ENCODE measurements around the gene NOP53. TPM values are rescaled to one million over a fixed set of nuclear protein-coding genes. Genes with fewer than 3 reads are reported as not detected.
"Not testable (repeated sequence)": the region's sequence is repeated elsewhere in the genome, so short reads cannot be mapped to it uniquely, and the experiment has no call there.

NOP53 gene
- total RNA-seq, 1 donor from 2014 or later = 89.9 TPM

DNA sequence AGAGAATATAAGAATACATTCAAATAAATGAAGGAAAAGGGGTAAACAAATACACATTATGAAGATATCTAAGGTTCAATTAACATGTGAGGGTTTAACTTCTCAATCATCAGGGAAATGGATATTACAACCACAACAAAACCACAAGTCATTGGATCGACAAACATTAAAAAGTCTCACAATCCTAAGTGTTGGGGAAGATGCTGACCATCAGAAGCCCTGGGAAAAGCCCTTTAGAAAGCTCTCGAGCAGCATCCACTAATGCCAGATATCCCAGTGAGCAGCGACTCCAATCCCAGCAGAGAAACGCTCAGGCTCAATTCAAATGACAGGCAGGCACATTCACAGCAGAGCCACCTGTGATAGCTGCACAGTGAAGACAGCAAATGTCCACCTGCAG lies 55.9 kb downstream of the NOP53 start:
- TF ChIP-seq EZH2 (IDR thresholded peaks at IDR 0.05; ENCODE audit: insufficient read depth, low read length) (no peak), CTCF (IDR thresholded peaks at IDR 0.05; ENCODE audit: insufficient read depth, low read depth, low read length) (no peak)
- Mint-ChIP-seq H3K27me3 (ENCODE audit: low read depth, unreplicated experiment) (peaks cover 14% of the 10 kb centered on the region), H3K9me3 (ENCODE audit: unreplicated experiment) (peaks cover 10% of the 10 kb centered on the region), H3K4me3 (ENCODE audit: unreplicated experiment) (no peak overlapping the region), H3K27ac (ENCODE audit: unreplicated experiment) (no peak overlapping the region), H3K36me3 (ENCODE audit: low read depth, unreplicated experiment) (peaks cover 2% of the 10 kb centered on the region), H3K4me1 (ENCODE audit: low read depth, unreplicated experiment) (peaks cover 1% of the 10 kb centered on the region)
- H3K4me2 ChIP-seq (ENCODE audit: low read length) = no peak overlapping the region
- FAIRE-seq (peak; percentile 67), DNase-seq (ENCODE audit: low read depth) (no peak)
- H3K27ac ChIP-seq (ENCODE audit: low read depth, low read length) = no peak overlapping the region
- no peaks in the 10 kb centered on the region for H3K36me3 ChIP-seq (ENCODE audit: insufficient read depth, low read length)
- no peaks in the 10 kb centered on the region for H3K9me3 ChIP-seq (ENCODE audit: insufficient read depth, low read depth, low read length)
- no peaks in the 10 kb centered on the region for H3K27me3 ChIP-seq (ENCODE audit: insufficient read depth, low read length)
- H3K4me3 ChIP-seq (ENCODE audit: insufficient read depth, low read depth, low read length) = no peak overlapping the region
- no peaks in the 10 kb centered on the region for H3K4me1 ChIP-seq (ENCODE audit: insufficient read depth, low read length)
- no peak overlapping the region for H3K9ac ChIP-seq (ENCODE audit: low read length)
- H2AFZ ChIP-seq (ENCODE audit: low read depth, low read length) = no peak overlapping the region
- H4K20me1 ChIP-seq (ENCODE audit: insufficient read depth, low read length) = no peaks in the 10 kb centered on the region
- H3K79me2 ChIP-seq (ENCODE audit: insufficient read depth, low read length) = no peaks in the 10 kb centered on the region

DNA sequence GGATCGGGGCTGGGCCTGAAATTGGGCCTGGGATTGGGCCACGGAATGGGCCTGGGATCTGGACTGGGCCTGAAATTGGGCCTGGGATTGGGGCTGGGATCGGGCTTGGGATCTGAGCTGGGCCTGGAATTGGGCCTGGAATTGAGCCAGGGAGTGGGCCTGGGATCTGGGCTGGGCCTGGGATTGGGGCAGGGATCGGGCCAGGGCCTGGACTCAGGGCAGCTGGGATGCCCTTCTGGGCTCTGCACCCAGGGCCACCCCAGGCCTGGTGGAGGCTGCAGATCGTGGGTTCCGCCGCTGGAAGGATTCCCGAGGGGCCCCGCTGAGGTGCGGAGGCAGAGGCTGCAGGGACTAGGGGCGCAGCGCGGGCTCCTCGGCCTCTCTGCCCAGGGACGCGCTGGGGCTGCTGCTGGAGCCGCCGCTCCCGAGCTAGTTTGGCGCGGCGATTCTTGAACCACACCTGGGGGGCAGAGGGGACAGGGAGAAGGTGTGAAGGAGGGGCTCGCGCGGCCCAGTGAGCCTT lies 57.2 kb downstream of the NOP53 start:
- H3K4me2 ChIP-seq (ENCODE audit: low read length) = no peak overlapping the region
- DNase-seq (ENCODE audit: low read depth) = no peak
- H3K36me3 ChIP-seq (ENCODE audit: insufficient read depth, low read length) = no peaks in the 10 kb centered on the region
- FAIRE-seq = no peak
- H3K4me1 Mint-ChIP-seq (ENCODE audit: low read depth, unreplicated experiment) = peaks cover 1% of the 10 kb centered on the region
- no peak overlapping the region for H3K4me3 ChIP-seq (ENCODE audit: insufficient read depth, low read depth, low read length)
- no peaks in the 10 kb centered on the region for H3K79me2 ChIP-seq (ENCODE audit: insufficient read depth, low read length)
- H4K20me1 ChIP-seq (ENCODE audit: insufficient read depth, low read length) = no peaks in the 10 kb centered on the region
- peaks cover 16% of the 10 kb centered on the region for H3K27me3 Mint-ChIP-seq (ENCODE audit: low read depth, unreplicated experiment)
- H3K36me3 Mint-ChIP-seq (ENCODE audit: low read depth, unreplicated experiment) = peaks cover 2% of the 10 kb centered on the region
- H3K4me3 Mint-ChIP-seq (ENCODE audit: unreplicated experiment) = no peak overlapping the region
- H3K9me3 Mint-ChIP-seq (ENCODE audit: unreplicated experiment) = peaks cover 10% of the 10 kb centered on the region
- H3K27me3 ChIP-seq (ENCODE audit: insufficient read depth, low read length) = no peaks in the 10 kb centered on the region
- H3K9ac ChIP-seq (ENCODE audit: low read length) = no peak overlapping the region
- H3K27ac Mint-ChIP-seq (ENCODE audit: unreplicated experiment) = no peak overlapping the region
- no peak for TF ChIP-seq CTCF (IDR thresholded peaks at IDR 0.05; ENCODE audit: insufficient read depth, low read depth, low read length)
- no peak for TF ChIP-seq EZH2 (IDR thresholded peaks at IDR 0.05; ENCODE audit: insufficient read depth, low read length)
- H2AFZ ChIP-seq (ENCODE audit: low read depth, low read length) = no peak overlapping the region
- no peak overlapping the region for H3K27ac ChIP-seq (ENCODE audit: low read depth, low read length)
- no peaks in the 10 kb centered on the region for H3K4me1 ChIP-seq (ENCODE audit: insufficient read depth, low read length)
- H3K9me3 ChIP-seq (ENCODE audit: insufficient read depth, low read depth, low read length) = no peaks in the 10 kb centered on the region

DNA sequence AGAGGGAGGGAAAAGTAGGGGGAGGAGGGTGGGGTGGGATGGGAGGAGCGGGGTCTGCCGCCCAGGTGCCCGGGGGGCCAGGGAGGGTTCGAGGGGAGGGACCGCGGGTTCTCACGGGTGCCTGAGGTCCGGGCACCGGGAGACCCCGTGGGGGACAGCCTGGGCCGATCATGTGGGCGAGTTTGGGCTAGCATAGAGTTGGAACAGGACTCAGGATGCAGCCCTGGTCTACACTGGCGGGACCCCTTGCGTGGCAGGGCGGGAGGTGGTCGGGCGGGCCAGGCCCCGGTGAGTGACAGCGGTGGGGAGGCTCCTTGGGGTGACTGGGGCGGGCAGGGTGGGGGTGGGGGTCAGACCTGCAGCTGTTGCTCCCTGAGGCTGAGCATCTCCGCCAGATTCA lies 57.8 kb downstream of the NOP53 start:
- not testable (repeated sequence) for FAIRE-seq; H3K27ac Mint-ChIP-seq (ENCODE audit: unreplicated experiment); H3K4me2 ChIP-seq (ENCODE audit: low read length); H3K9me3 Mint-ChIP-seq (ENCODE audit: unreplicated experiment); H3K79me2 ChIP-seq (ENCODE audit: insufficient read depth, low read length); H3K9ac ChIP-seq (ENCODE audit: low read length); H3K27me3 ChIP-seq (ENCODE audit: insufficient read depth, low read length); H3K4me1 Mint-ChIP-seq (ENCODE audit: low read depth, unreplicated experiment); H3K36me3 ChIP-seq (ENCODE audit: insufficient read depth, low read length); H3K9me3 ChIP-seq (ENCODE audit: insufficient read depth, low read depth, low read length); H3K4me3 Mint-ChIP-seq (ENCODE audit: unreplicated experiment); H3K4me3 ChIP-seq (ENCODE audit: insufficient read depth, low read depth, low read length); H3K4me1 ChIP-seq (ENCODE audit: insufficient read depth, low read length); H3K27ac ChIP-seq (ENCODE audit: low read depth, low read length); H3K36me3 Mint-ChIP-seq (ENCODE audit: low read depth, unreplicated experiment); H4K20me1 ChIP-seq (ENCODE audit: insufficient read depth, low read length); DNase-seq (ENCODE audit: low read depth); H2AFZ ChIP-seq (ENCODE audit: low read depth, low read length)
- peaks cover 13% of the 10 kb centered on the region for H3K27me3 Mint-ChIP-seq (ENCODE audit: low read depth, unreplicated experiment)

- not testable (repeated sequence) for H3K9me3 ChIP-seq (ENCODE audit: insufficient read depth, low read depth, low read length); DNase-seq (ENCODE audit: low read depth); H3K79me2 ChIP-seq (ENCODE audit: insufficient read depth, low read length); FAIRE-seq; H3K4me3 Mint-ChIP-seq (ENCODE audit: unreplicated experiment); H3K4me2 ChIP-seq (ENCODE audit: low read length); H3K4me1 Mint-ChIP-seq (ENCODE audit: low read depth, unreplicated experiment); H3K27ac Mint-ChIP-seq (ENCODE audit: unreplicated experiment); H3K27ac ChIP-seq (ENCODE audit: low read depth, low read length); H3K27me3 ChIP-seq (ENCODE audit: insufficient read depth, low read length); H4K20me1 ChIP-seq (ENCODE audit: insufficient read depth, low read length); H3K4me3 ChIP-seq (ENCODE audit: insufficient read depth, low read depth, low read length); H3K4me1 ChIP-seq (ENCODE audit: insufficient read depth, low read length); H3K9ac ChIP-seq (ENCODE audit: low read length); H3K9me3 Mint-ChIP-seq (ENCODE audit: unreplicated experiment); H3K36me3 Mint-ChIP-seq (ENCODE audit: low read depth, unreplicated experiment); H2AFZ ChIP-seq (ENCODE audit: low read depth, low read length); H3K36me3 ChIP-seq (ENCODE audit: insufficient read depth, low read length)
- H3K27me3 Mint-ChIP-seq (ENCODE audit: low read depth, unreplicated experiment) = peaks cover 13% of the 10 kb centered on the region
Measured at GRCh38 chr19:47803671-47804070, 58.3 kb downstream of the NOP53 start.

GRCh38 chr19:47804451-47804850 lies 59.1 kb downstream of the NOP53 start, which contains the start of gene TPRX1:
TSS of gene TPRX1 (minus strand) at chr19:47804551. CDS start at chr19:47804539, 12 bp downstream.
- not testable (repeated sequence) for H2AFZ ChIP-seq (ENCODE audit: low read depth, low read length); H3K36me3 Mint-ChIP-seq (ENCODE audit: low read depth, unreplicated experiment); H3K27me3 ChIP-seq (ENCODE audit: insufficient read depth, low read length); H3K4me3 Mint-ChIP-seq (ENCODE audit: unreplicated experiment); H3K27ac ChIP-seq (ENCODE audit: low read depth, low read length); H3K9ac ChIP-seq (ENCODE audit: low read length); DNase-seq (ENCODE audit: low read depth); H3K9me3 Mint-ChIP-seq (ENCODE audit: unreplicated experiment); H4K20me1 ChIP-seq (ENCODE audit: insufficient read depth, low read length); H3K4me3 ChIP-seq (ENCODE audit: insufficient read depth, low read depth, low read length); H3K27ac Mint-ChIP-seq (ENCODE audit: unreplicated experiment); H3K4me1 ChIP-seq (ENCODE audit: insufficient read depth, low read length); H3K36me3 ChIP-seq (ENCODE audit: insufficient read depth, low read length); H3K4me1 Mint-ChIP-seq (ENCODE audit: low read depth, unreplicated experiment); H3K27me3 Mint-ChIP-seq (ENCODE audit: low read depth, unreplicated experiment); FAIRE-seq; H3K79me2 ChIP-seq (ENCODE audit: insufficient read depth, low read length); H3K4me2 ChIP-seq (ENCODE audit: low read length); H3K9me3 ChIP-seq (ENCODE audit: insufficient read depth, low read depth, low read length)

Data from astrocyte (in vitro differentiated cells and primary cell).